Muscle of back (tissue), 11 donors: ENCODE data around the gene NUDCD3. TPM values are rescaled to one million over a fixed set of nuclear protein-coding genes. Genes with fewer than 3 reads are reported as not detected.
"Not testable (repeated sequence)": the region's sequence is repeated elsewhere in the genome, so short reads cannot be mapped to it uniquely, and the experiment has no call there.

Experiments used
- DNase-seq, 3 donors: peaks; one replicate each; pipeline versions ENCODE4 v3.0.0 to v3.0.0-alpha.2; 2013
- polyA plus RNA-seq, 10 donors: library from polyadenylated mRNA; unstranded; fragments of 120-200 nt; gene quantifications; one replicate each; pipeline ENCODE4 v1.2.1, GENCODE V29; 2013; ENCODE audit not compliant: insufficient read length in 10 of 10

Gene NUDCD3
- polyA plus RNA-seq, 10 donors = 56.4 to 82.5 (median 70.5) TPM

DNA sequence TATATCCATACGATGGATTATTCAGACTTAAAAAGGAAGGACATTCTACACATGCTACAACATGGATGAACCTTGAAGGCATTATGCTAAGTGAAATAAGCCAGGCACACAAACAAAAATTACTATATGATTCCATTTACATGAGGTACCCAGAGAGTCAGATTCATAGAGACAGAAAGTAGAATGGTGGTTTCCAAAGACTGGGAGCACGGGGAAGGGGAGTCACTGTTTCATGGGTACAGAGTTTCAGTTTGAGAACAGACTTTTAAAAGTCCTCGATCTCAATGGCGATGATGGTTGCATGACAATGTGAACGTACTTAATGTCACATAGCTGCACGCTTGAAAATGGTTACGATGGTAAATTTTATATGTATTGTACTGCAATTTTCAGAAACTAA, 39.3 kb downstream of the NUDCD3 start:
- no peak for DNase-seq

DNA sequence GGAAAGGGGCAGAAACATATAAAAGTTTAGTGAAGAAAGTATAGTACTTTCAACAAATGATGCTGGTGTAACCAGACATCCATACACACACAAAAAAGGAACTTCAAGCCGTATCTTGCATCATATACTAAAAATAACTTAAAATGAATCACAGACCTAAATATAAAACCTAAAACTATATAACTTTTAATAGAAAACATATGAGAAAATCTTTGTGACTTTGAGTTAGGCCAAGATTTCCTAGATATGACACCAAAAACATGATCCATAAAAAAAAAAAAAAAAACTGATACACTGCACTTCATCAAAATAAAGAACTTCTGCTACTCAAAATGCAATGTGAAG, 40.9 kb downstream of the NUDCD3 start:
- peak in 2 of 3 donors; percentile 11 to 29 for DNase-seq

DNA sequence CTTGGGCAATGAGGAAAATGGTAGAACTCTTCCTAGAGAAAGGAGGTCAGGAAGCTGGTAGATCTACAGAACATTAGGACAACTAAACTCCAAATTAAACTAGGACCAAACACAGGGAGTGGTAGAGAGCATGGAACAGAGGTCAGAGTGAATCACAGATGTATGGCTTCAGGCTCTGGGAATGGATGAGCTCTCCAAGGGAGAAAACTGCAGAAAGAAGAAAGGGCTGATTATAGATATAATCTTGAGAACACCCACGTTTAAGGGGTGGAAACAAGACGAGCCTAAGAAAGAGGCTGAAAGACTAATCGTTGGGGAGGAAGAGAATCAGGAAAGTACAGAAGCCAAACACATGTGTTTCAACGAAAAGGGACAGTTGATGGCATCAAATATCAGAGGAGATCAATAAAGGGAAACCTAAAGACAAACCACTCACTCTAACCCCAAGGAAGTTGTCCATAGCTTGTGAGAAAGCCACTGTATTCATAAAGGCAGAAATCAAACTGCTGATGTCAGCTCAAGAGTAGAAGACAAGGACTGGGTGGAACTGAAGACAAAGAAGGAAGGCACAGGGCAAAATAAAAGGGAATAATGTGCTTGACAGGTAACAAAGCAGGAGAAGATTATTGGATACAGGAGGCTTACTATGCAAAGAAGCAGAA, 41.4 kb downstream of the NUDCD3 start:
- DNase-seq = no peak

DNA sequence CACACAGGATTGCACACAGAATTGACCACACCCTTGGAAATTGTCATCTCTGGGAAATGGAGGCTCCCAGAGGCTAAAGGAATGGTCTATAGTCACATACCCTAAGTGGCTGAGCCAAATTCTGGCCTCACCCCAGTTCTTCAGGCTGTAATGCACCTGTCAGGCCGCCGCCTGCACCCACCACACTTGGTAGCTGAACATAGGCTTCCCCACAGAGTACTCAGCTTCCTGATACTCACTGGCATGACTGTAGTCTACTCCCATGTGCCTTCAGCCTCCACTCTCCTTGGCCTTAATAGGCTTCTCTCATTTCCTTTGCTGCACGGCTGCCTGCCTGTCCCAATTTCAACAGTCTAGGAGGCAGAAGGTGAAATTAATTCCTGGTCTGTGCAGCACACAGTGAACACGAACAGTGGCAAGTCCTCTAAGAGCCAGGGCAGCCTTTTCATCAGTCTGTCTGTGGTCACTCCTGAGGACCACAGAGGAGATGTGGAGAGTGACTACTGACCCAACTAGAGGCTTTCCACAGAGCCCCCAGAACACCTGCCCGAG, 42.5 kb downstream of the NUDCD3 start:
- DNase-seq = no peak

DNA sequence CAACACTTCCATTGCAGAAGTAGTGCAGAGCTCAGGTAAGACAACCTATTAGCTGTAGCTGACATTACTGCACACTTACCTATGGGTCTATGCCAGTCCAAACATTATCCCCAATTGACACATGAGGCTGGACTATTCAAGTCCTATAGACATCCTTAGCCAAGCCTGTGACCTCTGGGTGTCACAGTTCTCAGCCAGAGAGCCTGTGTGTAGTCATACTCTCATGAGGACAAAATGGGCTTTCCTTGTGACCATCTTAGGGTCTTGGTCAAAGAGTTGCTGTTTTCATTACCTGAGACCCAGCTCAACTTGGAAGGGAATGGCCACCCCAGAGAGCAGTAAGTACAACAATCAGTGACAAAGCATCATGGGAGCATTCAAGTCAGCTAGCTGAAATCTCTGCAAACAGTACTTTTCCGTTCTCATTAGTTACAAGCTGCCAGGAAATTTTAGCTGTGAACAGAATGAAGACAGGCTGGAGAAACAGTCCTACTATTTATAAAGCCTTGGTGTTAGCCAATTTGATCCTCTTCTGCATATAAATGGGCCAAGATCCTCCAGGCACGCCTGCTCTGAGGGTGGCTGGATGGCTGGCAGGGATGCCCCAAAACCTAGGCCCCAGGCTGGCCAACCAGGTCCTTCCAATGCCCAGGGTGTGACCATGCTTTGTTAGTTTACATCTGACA, 44.3 kb downstream of the NUDCD3 start:
- DNase-seq = peak in 2 of 3 donors; percentile 22 to 39

DNA sequence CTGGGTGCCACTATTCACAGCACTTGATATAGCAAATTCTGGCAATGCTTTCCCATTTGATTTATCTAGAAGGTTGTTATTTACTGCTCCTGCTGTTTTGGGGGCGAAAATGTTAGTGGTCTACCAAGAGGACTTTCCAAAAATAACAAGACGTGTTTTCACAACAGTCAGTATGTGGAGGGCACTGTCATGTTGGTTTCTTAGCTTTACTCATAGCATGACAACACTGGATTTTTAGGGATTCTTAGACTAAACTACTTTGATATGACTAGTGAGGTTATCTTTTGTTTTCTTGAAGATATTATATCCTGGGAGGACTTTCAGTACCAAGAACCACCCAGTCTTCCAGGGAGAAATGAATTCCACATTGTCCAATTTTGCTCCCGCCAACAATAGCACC, 49.4 kb downstream of the NUDCD3 start:
- no peak for DNase-seq

DNA sequence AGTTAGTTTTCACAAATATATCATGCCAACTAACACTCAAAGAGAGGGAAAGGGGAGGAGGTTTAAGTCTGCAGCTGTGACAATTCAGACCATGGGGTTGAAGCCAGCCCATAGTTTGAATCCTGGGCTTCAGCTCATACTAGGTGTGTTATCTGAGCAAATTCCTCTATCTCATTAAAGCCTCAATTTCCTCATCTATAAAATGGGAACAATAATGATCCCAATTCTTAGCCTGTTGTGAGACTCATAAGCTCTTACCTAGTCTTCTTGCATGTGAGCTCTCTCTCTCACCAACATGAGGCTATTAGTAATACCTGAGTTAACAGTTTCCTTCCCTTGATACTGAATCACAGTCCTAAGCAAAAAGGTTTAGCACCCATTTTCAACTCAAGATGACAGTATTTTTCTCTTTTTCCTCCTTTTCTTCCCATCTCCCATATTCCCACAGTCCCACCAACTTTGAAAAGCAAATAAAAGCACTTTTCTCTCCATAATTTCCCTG, 49.8 kb downstream of the NUDCD3 start:
- no peak for DNase-seq

DNA sequence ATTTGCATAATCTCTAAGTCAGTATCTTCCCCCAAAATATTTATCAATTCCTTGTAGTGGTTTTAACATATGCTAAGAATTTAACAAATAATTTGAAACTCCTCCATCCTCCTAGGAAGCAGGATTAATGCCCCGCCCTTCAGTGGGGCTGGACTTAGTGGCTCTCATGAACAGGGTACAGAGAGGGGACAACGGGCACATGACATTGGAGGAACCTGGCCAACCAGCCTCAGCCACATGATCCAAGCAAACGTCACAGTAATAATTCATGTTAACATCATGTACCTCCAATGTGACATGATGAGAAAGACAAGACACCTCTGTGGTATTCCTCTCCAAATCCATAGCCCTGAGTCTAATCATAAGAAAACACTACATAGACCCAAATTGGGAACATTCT, 50.5 kb downstream of the NUDCD3 start:
- no peak for DNase-seq

DNA sequence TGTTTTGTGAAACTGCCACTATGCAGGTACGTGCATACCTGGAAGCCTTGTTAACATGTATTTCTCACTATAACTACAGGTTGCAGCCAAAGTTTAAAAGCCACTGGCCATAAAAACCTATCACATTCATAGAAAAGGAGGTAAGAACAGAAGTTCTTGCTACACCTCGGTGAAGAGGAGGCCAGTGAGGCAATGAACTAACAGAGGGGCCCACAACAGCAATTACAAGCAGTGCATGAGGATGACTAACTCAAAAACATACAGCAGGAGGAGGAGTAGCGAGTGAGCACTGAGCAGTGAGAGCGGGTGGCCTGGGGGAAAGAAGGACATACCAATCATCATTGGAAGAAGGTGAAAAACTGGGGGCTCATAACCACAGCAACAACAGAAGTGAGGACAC, 51.6 kb downstream of the NUDCD3 start:
- DNase-seq = no peak

DNA sequence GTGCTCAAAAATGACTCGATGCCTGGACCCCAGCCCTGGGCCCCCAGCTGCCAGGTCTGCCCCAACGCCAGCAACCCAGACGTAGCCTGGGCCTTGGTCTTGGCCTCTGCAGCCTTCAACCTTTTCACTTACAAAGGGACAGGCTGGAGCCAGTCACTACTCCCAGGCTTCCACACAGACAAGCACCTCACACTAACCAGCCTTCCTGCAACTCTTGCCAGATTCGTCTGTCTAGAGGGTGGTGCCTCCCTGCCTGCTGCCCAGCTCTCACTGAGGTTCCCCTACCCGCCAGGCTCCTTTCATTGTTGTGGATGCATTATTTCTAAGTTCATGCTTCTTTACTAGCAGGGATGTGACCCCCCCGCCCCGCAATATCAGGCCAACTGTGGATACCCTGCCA, 56.3 kb downstream of the NUDCD3 start:
- DNase-seq = no peak

DNA sequence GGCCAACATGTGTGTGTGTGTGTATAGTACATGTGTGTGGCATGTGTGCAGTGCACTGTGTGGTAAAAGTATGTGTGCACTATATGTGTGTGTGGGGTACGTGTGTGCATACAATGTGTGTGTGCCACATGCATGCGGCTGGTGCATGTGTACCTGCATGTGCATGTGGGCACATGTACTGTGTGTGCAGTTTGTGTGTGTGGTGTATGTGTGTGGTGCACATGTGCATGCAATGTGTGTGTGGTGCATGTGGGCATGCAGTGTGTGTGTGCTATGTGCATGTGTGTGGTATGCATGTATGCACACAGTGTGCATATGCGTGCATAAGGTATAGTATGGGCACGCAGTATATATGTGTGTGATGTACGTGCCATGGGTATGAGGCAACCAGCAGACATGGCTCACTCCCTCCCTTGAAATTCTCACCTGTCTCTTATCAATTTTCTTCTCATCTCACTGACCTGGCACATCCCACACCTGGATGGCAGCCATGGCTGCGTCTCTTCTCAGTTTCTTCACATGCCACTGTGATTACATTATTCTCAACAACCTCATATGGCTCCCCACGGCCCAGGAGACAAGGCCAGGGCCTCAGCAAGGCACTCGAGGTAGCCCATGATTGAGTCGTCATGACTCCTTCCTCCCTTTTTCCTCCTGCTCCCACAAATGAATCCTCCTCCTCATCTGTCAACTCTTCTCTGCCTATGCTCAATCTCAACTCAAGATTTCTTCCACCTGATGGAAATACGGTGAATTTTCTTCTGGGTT, 57.0 kb downstream of the NUDCD3 start:
- no peak for DNase-seq

DNA sequence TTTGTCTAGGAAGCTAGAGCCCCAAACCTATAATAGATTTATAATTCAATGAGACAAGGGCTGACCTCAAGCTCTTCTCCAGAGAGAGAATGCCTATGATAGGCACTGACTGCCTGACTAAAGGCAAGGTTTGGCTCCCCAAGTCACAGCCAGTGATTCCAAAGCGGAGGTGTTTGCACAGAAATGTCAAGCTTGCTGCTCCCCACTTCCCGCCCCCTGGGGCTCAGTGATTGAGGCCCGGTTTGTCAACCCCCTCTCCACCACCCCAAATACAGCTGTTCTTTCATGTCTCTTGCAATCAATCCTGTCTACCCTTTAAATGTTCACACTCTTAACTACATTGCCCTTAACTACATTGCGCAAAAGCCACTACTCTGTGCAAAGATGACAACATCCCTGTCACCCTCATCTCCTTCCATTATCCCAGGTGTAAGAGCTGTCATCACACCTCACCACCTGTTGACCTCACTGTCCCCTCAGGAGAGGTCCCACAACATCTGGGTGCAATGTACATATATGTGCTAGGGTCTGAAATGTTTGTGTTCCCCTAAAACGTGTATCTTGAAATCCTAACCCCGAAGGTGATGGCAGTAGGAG, 58.0 kb downstream of the NUDCD3 start:
- DNase-seq = no peak

DNA sequence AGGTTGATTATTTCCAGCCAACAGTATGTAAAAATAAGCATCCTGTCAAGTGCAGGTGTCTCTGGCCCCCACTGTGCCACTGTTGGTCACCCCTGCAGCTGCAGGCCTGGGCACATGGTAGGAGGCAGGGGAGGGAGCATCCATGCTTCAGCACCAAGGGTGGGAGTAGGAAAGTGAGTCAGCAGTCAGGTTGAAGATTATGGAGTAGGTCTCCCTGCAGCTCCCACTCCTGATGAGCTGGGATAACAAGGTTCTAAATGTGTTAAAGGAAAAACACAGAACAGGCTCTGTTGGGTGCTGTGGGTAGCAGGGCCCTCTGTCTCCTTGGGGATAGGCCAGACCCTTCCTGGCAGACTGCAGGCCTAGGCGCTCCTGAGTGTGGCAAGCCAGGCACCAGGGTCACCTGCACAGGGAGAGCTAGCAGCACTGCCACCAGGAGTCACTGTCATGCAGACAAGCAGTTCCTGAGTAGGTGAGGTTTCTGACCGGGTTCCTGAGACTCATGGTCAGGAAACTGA, 59.3 kb downstream of the NUDCD3 start:
- no peak for DNase-seq

DNA sequence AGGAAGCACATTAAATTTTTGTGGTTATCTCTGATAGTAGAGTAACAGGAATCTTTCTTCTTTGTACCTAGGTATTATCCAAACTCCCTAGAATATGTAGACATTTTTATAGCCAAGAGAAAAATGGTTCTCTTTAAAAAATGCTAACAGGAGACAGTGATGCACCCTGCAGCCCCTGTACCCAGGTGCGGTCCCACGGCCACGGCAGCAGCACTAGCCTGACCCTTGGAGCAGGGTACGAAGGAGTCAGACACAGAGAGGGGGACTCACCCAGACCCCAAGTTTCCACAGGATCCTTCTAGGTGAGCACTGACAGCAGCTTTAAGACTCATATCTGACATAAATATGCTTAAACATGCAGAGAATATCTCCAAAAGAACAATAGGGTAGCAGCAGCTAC, 60.4 kb downstream of the NUDCD3 start:
- no peak for DNase-seq

DNA sequence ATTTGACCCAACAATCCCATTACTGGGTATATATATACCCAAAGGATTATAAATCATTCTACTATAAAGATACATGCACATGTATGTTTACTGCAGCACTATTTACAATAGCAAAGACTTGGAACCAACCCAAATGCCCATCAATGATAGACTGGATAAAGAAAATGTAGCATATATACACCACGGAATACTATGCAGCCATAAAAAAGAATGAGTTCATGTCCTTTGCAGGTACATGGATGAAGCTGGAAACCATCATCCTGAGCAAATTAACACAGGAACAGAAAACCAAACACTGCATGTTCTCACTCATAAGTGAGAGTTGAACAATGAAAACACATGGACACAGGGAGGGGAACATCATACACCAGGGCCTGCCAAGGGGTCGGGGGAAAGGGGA, 65.7 kb downstream of the NUDCD3 start:
- not testable (repeated sequence) for DNase-seq

DNA sequence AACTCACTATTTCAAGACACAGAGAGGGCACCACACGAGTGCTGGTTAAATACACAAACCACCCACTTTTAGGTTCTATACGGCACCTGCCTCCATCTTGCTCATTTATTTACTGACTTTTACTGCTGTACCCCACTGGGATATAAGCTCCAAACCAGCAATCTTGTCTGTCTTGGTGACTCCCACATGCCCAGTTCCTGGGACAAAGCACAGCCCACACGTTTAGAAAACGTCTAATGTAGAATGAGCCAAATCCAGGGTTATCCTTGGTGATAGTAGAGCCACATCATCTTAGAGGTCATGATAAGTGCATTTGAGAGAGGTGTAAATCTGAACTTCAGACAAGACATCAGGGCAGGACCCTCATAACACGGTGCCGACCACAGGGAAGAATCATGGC, 73.5 kb downstream of the NUDCD3 start:
- no peak for DNase-seq

DNA sequence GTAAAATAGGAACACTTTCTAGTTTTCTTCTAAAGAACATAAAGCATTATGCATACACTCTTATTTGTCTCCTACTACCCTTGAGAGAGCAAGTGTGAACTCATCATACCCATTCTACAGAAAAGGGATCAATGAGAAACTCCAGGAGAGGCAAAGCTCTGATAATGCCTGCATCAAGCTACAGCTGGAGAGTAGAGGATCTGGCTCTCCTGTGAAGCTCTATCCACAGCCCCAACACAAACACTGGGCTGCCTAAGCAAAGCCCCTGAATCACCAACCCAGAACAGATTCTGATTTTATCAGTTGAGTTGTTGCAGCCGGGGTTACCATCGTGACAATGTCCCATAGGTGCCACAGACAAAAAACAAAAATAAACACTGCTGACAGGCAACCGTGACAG, 74.9 kb downstream of the NUDCD3 start:
- DNase-seq = no peak

DNA sequence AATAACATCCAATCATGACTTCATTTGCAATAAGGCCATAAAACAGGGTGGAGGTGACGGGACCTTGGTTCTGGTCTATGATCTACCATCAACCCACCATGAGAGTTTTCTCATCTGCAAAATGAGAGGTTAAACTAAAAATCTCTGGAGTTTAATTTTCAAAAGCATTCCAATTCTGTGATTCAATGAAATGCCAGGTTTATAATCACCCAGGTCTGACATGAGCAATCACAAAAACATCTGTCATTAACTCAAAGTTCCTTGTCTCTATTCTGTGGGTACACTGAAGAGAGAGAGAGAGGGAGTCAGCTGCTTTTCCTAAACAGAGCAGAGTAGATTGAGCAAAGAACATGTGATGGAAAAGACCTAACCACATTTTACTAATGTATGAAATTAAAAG, 75.4 kb downstream of the NUDCD3 start:
- DNase-seq = no peak

DNA sequence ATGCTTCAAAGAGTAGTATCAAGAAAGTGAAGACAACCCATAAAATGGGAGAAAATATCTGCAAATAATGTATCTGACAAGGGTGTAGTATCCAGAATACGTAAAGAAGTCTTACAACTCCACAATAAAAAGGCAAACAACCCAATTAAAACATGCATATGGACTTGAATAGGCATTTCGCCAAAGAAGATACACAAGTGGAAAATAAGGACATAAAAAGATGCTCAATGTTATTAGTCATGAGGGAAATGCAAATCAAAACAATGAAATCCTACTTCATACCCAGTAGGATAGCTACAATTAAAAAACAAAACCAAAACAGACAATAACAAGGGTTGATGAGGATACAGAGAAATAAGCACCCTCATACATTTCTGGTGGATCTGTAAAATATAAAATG, 79.2 kb downstream of the NUDCD3 start:
- DNase-seq = no peak

DNA sequence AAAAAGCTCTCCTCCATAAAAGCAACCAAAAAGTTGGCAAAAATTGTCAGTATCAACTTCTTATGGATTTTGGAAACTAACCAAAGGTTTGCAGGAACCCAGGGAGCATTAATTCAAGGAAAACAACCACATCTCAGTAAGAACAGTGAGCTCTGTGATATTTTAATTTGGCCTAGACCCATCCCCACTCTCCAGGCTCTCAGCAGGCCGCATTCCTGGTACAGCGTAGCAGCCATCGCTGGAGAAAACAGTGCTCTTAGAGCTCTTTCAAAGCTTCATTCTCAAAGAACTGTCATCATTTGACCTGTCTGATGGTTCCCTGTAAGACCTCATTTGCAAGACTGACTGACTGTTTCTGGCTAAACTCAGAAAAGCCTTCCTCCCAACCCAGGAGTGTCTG, 81.9 kb downstream of the NUDCD3 start:
- peak in 1 of 3 donors; percentile 36 for DNase-seq

DNA sequence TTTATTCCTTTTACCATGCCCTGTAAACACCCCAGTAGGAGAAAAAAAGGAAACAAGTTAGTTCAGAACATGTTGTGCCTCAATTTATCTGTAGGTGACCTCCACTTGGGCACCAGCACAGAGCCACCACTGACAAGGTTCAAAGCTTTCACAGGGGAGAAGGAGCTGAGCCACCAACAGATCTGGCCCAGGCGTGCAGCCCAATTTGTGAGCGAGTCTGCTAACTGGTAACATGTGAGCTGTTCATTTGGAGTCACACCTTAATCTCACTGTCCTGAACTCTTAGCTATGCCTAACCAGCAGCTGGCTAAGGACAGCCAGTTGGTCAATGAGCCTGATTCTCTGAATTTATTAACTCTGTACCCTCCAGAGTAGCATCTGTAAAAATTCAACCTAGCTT, 86.7 kb downstream of the NUDCD3 start:
- DNase-seq = no peak

DNA sequence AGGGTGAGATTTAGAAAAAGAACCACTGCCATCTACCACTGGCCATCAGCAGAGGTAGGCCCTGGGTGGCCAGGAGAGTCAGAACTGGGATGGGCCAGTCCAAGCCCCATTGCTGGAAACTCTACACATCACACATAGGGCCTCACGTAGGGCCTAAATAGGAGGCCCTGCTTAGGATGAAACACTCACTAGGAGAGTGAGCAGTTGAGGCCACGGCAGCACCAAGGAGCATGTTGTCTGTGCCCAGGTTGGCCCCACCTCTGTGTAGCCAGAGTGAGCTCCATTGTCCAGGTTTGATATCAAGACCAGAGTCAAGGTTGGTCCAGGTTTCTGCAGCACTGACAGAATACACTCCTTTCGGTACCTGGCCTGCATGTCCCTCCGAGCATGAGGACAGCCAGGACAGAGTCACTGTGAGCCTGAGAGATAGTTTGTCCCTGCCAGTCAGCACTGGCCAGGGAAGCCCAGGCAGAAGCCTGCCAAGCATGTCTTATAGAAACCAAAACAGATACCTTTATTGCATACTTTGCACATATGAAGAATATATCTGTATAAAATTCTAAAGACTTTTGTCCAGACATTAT, 87.2 kb downstream of the NUDCD3 start:
- no peak for DNase-seq
